Trophoblast cell (in vitro differentiated cells and primary cell): ENCODE data around the gene PARP8.
"Not testable (repeated sequence)": the region's sequence is repeated elsewhere in the genome, so short reads cannot be mapped to it uniquely, and the experiment has no call there.

Experiments
- DNase-seq, 2 donors: peaks; one replicate each; pipeline ENCODE4 v3.0.0-alpha.2; 2016
- H2AFZ ChIP-seq: 2 replicates; pipeline ENCODE4 v1.6.1; 2013; ENCODE audit warnings: low read length, moderate library complexity, mild to moderate bottlenecking; ENCODE audit not compliant: insufficient read depth, poor library complexity
- H2AK5ac ChIP-seq: 2 replicates; pipeline ENCODE4 v1.6.1; 2013; ENCODE audit warnings: mild to moderate bottlenecking, low read length
- H2BK120ac ChIP-seq: 2 replicates; pipeline ENCODE4 v1.6.1; 2013; ENCODE audit warnings: low read length, mild to moderate bottlenecking, moderate library complexity; ENCODE audit not compliant: insufficient read depth, poor library complexity
- H2BK12ac ChIP-seq: 2 replicates; pipeline ENCODE4 v1.6.1; 2013; ENCODE audit warnings: mild to moderate bottlenecking, low read length, moderate library complexity
- H2BK5ac ChIP-seq: 2 replicates; pipeline ENCODE4 v1.6.1; 2013; ENCODE audit warnings: low read length, low read depth, moderate library complexity, mild to moderate bottlenecking; ENCODE audit not compliant: poor library complexity
- H3K14ac ChIP-seq: 2 replicates; pipeline ENCODE4 v1.6.1; 2013; ENCODE audit warnings: mild to moderate bottlenecking, low read length
- H3K18ac ChIP-seq: 2 replicates; pipeline ENCODE4 v1.6.1; 2013; ENCODE audit warnings: mild to moderate bottlenecking, low read length
- H3K23ac ChIP-seq: 2 replicates; pipeline ENCODE4 v1.6.1; 2013; ENCODE audit warnings: low read length
- H3K27ac ChIP-seq: 2 replicates; pipeline ENCODE4 v1.5.1; 2013; ENCODE audit warnings: low read depth, mild to moderate bottlenecking, inconsistent platforms, low read length, moderate library complexity
- H3K27me3 ChIP-seq: 2 replicates; pipeline ENCODE4 v1.6.1; 2013; ENCODE audit warnings: inconsistent platforms, mild to moderate bottlenecking, low read length, moderate library complexity; ENCODE audit not compliant: insufficient read depth
- H3K36me3 ChIP-seq, 2 experiments: 1 replicate in 1 of 2; 2 replicates in 1 of 2; pipeline ENCODE4 v1.6.1; 2013; ENCODE audit warnings: low read length in 2 of 2, mild to moderate bottlenecking in 2 of 2, moderate library complexity in 1 of 2; ENCODE audit not compliant: insufficient read depth in 2 of 2, control insufficient read depth in 1 of 2
- H3K4ac ChIP-seq: 2 replicates; pipeline ENCODE4 v1.6.1; 2013; ENCODE audit warnings: low read depth, mild to moderate bottlenecking, low read length, moderate library complexity
- H3K4me1 ChIP-seq, 2 experiments: 1 replicate in 1 of 2; 2 replicates in 1 of 2; pipeline ENCODE4 v1.6.1; 2013; ENCODE audit warnings: low read length in 2 of 2, mild to moderate bottlenecking in 2 of 2, moderate library complexity in 1 of 2; ENCODE audit not compliant: insufficient read depth in 2 of 2, control insufficient read depth in 1 of 2
- H3K4me2 ChIP-seq: 2 replicates; pipeline ENCODE4 v1.6.1; 2013; ENCODE audit warnings: inconsistent platforms, mild to moderate bottlenecking, low read length, moderate library complexity
- H3K4me3 ChIP-seq: 2 replicates; pipeline ENCODE4 v1.5.1; 2013; ENCODE audit warnings: mild to moderate bottlenecking, low read depth, low read length, inconsistent platforms
- H3K79me1 ChIP-seq: one replicate; pipeline ENCODE4 v1.6.1; 2013; ENCODE audit warnings: low read length
- H3K79me2 ChIP-seq: 2 replicates; pipeline ENCODE4 v1.6.1; 2013; ENCODE audit warnings: low read length, mild to moderate bottlenecking; ENCODE audit not compliant: control insufficient read depth, insufficient read depth, poor library complexity
- H3K9ac ChIP-seq: 2 replicates; pipeline ENCODE4 v1.6.1; 2013; ENCODE audit warnings: mild to moderate bottlenecking, low read length
- H3K9me3 ChIP-seq: 2 replicates; pipeline ENCODE4 v1.6.1; 2013; ENCODE audit warnings: low read depth, mild to moderate bottlenecking, control low read depth, inconsistent platforms, low read length; ENCODE audit not compliant: insufficient read depth
- H4K12ac ChIP-seq: 2 replicates; pipeline ENCODE4 v1.6.1; 2013; ENCODE audit warnings: low read depth, mild to moderate bottlenecking, low read length, moderate library complexity
- H4K8ac ChIP-seq: 2 replicates; pipeline ENCODE4 v1.6.1; 2013; ENCODE audit warnings: low read depth, mild to moderate bottlenecking, low read length, moderate library complexity
- H4K91ac ChIP-seq: one replicate; pipeline ENCODE4 v1.6.1; 2013; ENCODE audit warnings: low read depth, mild to moderate bottlenecking, low read length, moderate library complexity
- WGBS: extraction: QIAGEN DNeasy Blood & Tissue Kit; methylation state at CpG from one replicate; pipeline ENCODE4 v1.1.7; 2013; ENCODE audit warnings: missing lambda C conversion rate; ENCODE audit not compliant: insufficient read length, insufficient coverage; ENCODE audit errors: extremely low coverage; 5-methylcytosine and 5-hydroxymethylcytosine counted together

PARP8 gene

DNA sequence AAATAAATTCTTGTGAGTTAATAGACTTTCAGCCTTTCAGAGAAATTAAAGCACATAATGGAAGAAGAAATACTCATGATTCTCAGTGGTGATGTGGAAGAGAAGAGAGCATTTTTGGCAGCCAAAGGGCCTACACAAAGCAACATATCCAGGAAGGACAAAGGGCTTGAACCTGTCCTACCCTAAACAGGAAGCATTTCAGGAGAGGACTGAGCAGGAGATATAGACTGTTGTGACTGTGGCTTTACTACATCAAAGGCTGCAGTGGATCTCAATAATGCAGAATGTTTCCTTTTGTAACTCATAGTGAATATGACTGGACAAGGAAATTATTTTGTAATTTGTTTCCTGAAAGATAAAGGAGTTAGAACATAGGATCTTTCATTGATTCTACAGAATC lies 1.3 kb upstream of the PARP8 start:
- H2AK5ac ChIP-seq: no peak overlapping the region
- no peak overlapping the region for H3K18ac ChIP-seq
- H3K79me1 ChIP-seq: peaks cover 14% of the 10 kb centered on the region
- H2BK5ac ChIP-seq: no peak overlapping the region
- no peak overlapping the region for H2BK12ac ChIP-seq
- H3K79me2 ChIP-seq: peaks cover 8% of the 10 kb centered on the region
- no peak overlapping the region for H3K4me2 ChIP-seq
- H3K4me3 ChIP-seq: no peak overlapping the region
- H3K36me3 ChIP-seq: no peaks in the 10 kb centered on the region
- no peaks in the 10 kb centered on the region for H3K27me3 ChIP-seq
- DNase-seq: no peak
- H3K9ac ChIP-seq: no peak overlapping the region
- no peak overlapping the region for H3K23ac ChIP-seq
- no peak overlapping the region for H2AFZ ChIP-seq
- H4K12ac ChIP-seq: no peak overlapping the region
- no peak overlapping the region for H3K27ac ChIP-seq
- H4K8ac ChIP-seq: no peak overlapping the region
- H3K4me1 ChIP-seq: peaks cover 0 to 6% of the 10 kb centered on the region in 2 experiments
- no peak overlapping the region for H4K91ac ChIP-seq
- H3K9me3 ChIP-seq: peaks cover 3% of the 10 kb centered on the region
- no peak overlapping the region for H3K14ac ChIP-seq
- H2BK120ac ChIP-seq: no peak overlapping the region
- no peak overlapping the region for H3K4ac ChIP-seq

DNA sequence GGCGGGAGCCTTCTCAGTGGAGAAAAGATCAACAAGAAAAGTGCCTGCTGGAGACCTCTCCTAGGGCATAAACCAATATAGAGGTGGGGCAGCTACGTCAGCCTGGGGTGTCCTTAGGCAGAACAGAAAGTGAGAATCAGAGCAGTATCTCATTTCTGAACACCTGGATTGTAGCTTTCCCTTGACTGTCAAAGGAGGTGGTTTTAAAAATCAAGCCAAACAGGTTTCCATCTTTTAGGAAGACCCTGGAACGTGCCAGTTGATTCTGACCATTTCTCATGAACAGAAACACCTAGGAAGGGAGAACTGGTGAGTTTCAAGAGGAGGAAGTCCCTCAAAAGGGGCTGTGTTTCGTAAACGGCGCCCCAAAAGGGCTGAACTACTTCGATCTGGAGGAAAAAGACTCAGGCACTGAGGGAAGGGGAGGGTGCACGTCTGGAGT lies 655 bp upstream of the PARP8 start:
- H3K27me3 ChIP-seq, H3K14ac ChIP-seq, H4K91ac ChIP-seq, H3K4ac ChIP-seq, H2AK5ac ChIP-seq, H3K36me3 ChIP-seq, H3K4me1 ChIP-seq, H2BK120ac ChIP-seq, H2BK5ac ChIP-seq, H3K4me3 ChIP-seq, H3K18ac ChIP-seq, H3K9ac ChIP-seq, H2BK12ac ChIP-seq, H2AFZ ChIP-seq, H3K23ac ChIP-seq, H3K79me2 ChIP-seq, H3K9me3 ChIP-seq: not testable (repeated sequence)
- DNase-seq: peak in 1 of 2 donors; percentile 19
- Histone ChIP-seq H4K8ac (peak overlapping the region; percentile 39), H3K27ac (peak overlapping the region; percentile 48), H3K79me1 (peaks cover 14% of the 10 kb centered on the region), H3K4me2 (peak overlapping the region; percentile 88), H4K12ac (peak overlapping the region; percentile 28)
- WGBS: no CpG with 5 or more reads among the region's 8 CpGs

DNA sequence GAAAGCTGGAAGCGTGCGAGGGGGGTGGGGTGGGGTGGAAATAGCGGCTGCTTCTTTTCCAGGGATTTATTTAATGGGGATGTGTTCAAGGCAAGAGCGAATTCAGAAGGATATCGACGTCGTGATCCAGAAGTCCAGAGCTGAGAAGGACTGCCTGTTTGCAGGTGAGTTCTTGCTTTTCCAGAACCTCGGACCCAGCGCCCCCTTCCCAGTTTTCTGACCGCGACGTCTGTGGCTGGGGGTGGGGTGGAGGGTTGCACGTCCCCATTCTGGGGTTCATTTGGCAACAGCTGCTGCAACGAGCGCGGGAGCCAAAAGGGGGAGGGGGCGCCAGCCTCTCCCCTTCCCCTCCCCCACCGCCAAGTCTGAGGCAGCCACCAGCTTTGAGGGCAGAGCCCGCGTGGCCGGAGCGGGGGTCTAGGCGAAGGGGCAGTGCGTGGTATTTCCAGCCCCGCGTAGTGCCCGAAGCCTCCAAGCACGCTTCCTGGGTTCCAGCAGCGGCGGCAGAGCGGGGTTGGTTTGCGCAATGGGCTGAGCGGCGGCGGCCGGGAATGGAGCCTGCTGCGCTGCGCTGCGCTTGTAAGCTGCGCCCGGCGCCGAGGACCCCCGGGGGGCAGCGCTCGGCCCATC lies 701 bp downstream of the PARP8 start:
- H3K4me1 ChIP-seq: peaks cover 0 to 7% of the 10 kb centered on the region in 2 experiments
- no peak overlapping the region for H3K23ac ChIP-seq
- peak overlapping the region; percentile 94 for H3K4me3 ChIP-seq
- H2AK5ac ChIP-seq: no peak overlapping the region
- peak overlapping the region; percentile 88 for H3K4me2 ChIP-seq
- no peaks in the 10 kb centered on the region for H3K36me3 ChIP-seq
- H3K14ac ChIP-seq: peak overlapping the region; percentile 94
- H2BK5ac ChIP-seq: peak overlapping the region; percentile 82
- H4K91ac ChIP-seq: peak overlapping the region; percentile 93
- H4K8ac ChIP-seq: peak overlapping the region; percentile 70
- peak; percentile 48 to 71 for DNase-seq
- peak overlapping the region; percentile 74 for H3K27ac ChIP-seq
- no peaks in the 10 kb centered on the region for H3K27me3 ChIP-seq
- peak overlapping the region; percentile 89 for H2AFZ ChIP-seq
- H3K79me2 ChIP-seq: peaks cover 8% of the 10 kb centered on the region
- peaks cover 14% of the 10 kb centered on the region for H3K79me1 ChIP-seq
- peak overlapping the region; percentile 88 for H2BK120ac ChIP-seq
- H3K9ac ChIP-seq: peak overlapping the region; percentile 82
- H3K4ac ChIP-seq: peak overlapping the region; percentile 68
- no CpG with 5 or more reads among the region's 46 CpGs for WGBS
- H2BK12ac ChIP-seq: peak overlapping the region; percentile 79
- peaks cover 3% of the 10 kb centered on the region for H3K9me3 ChIP-seq
- H4K12ac ChIP-seq: peak overlapping the region; percentile 78
- peak overlapping the region; percentile 97 for H3K18ac ChIP-seq

DNA sequence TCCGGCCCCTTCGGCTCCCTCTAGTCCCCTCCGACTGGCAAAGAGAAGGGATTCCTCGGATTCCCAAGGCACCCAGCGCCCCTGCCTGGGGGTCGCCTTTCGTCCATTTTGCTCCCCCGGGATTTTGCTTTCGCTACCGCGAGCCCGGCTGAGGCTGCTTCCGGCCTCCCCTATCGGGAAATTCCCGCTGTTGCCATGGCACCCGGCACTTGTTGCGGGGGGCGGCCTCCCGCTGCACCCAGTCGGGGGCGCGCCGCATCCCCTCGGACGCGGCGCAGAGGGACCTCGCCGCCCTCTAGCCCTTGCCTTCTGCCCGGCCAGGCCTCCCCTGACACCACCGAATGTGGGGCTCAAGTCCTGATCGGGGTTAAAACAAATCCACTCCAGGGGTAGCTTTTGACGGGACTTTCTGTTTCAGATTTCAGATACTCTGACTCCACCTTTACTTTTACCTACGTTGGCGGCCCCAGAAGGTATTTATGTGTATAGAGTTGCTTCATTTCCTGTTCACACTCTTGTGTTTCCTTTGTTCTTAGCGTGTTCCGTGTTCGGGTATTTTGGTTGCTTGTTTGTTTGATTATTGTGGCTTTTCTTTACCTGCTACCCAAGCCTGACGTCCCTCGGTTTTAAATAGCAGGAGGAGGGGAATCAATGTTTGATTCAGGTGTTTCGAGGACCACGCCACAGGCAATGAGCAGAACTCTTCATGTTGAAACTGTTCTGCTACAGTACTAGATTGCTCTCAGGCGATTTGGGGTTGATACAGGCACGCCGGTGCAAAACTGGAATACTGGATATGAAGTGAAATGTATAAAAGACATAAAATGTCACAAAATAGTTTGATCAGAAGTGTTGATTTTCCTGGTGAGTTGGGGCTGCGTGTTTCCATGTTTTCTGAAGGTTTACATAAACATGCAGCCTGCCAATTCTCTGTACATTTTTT lies 1.5 kb downstream of the PARP8 start:
- no CpG with 5 or more reads among the region's 46 CpGs for WGBS
- peak overlapping the region; percentile 82 for H3K9ac ChIP-seq
- peak overlapping the region; percentile 70 for H4K8ac ChIP-seq
- H4K12ac ChIP-seq: peak overlapping the region; percentile 28
- peaks cover 3% of the 10 kb centered on the region for H3K9me3 ChIP-seq
- no peaks in the 10 kb centered on the region for H3K27me3 ChIP-seq
- no peaks in the 10 kb centered on the region for H3K36me3 ChIP-seq
- H3K4ac ChIP-seq: peak overlapping the region; percentile 68
- peak overlapping the region; percentile 89 for H2AFZ ChIP-seq
- peak overlapping the region; percentile 94 for H3K4me3 ChIP-seq
- H3K27ac ChIP-seq: peak overlapping the region; percentile 74
- no peak overlapping the region for H2BK12ac ChIP-seq
- DNase-seq: peak; percentile 35 to 64
- peak overlapping the region; percentile 88 for H3K4me2 ChIP-seq
- peaks cover 14% of the 10 kb centered on the region for H3K79me1 ChIP-seq
- H4K91ac ChIP-seq: peak overlapping the region; percentile 93
- peak overlapping the region; percentile 82 for H2BK5ac ChIP-seq
- peaks cover 10% of the 10 kb centered on the region for H3K79me2 ChIP-seq
- peak overlapping the region; percentile 88 for H2BK120ac ChIP-seq
- peak overlapping the region; percentile 97 for H3K18ac ChIP-seq
- no peak overlapping the region for H2AK5ac ChIP-seq
- H3K23ac ChIP-seq: no peak overlapping the region
- H3K4me1 ChIP-seq: peaks cover 3 to 10% of the 10 kb centered on the region in 2 experiments
- peak overlapping the region; percentile 94 for H3K14ac ChIP-seq
